GM12801 (cell line): ENCODE results near the gene SELE.

Experiments
- TF ChIP-seq, protein P1 (sequence below): IDR thresholded peaks from one replicate; pipeline ENCODE4 v1.5.1; 2011; ENCODE audit warnings: control low read depth; ENCODE audit not compliant: insufficient read length; ENCODE audit errors: extremely low read depth

Gene SELE

GRCh38 chr1:169741666-169742394 is 8.0 kb upstream of the SELE start:
- TF ChIP-seq, protein P1, sequence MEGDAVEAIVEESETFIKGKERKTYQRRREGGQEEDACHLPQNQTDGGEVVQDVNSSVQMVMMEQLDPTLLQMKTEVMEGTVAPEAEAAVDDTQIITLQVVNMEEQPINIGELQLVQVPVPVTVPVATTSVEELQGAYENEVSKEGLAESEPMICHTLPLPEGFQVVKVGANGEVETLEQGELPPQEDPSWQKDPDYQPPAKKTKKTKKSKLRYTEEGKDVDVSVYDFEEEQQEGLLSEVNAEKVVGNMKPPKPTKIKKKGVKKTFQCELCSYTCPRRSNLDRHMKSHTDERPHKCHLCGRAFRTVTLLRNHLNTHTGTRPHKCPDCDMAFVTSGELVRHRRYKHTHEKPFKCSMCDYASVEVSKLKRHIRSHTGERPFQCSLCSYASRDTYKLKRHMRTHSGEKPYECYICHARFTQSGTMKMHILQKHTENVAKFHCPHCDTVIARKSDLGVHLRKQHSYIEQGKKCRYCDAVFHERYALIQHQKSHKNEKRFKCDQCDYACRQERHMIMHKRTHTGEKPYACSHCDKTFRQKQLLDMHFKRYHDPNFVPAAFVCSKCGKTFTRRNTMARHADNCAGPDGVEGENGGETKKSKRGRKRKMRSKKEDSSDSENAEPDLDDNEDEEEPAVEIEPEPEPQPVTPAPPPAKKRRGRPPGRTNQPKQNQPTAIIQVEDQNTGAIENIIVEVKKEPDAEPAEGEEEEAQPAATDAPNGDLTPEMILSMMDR, result no peak

DNA sequence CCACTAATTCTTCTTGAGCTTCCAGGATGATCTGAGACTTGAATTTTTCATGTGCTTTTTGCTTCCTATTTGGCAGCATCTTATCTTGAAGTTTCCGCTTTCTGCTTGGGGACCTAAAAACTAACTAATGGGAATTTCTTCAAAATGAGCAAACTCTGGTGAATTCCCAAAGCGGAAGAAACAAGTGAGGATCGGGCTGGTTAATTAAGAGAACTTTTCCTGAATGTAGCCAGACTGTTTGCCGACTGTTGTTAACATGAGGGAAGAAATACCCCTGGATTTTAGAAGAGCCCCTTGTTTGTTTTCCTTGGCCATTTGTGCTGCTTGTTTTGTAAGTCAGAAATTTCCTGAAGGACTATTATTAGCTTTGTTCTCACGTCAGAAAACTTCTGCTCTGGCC is 6.1 kb upstream of the SELE start:
- TF ChIP-seq, protein P1, result no peak

DNA sequence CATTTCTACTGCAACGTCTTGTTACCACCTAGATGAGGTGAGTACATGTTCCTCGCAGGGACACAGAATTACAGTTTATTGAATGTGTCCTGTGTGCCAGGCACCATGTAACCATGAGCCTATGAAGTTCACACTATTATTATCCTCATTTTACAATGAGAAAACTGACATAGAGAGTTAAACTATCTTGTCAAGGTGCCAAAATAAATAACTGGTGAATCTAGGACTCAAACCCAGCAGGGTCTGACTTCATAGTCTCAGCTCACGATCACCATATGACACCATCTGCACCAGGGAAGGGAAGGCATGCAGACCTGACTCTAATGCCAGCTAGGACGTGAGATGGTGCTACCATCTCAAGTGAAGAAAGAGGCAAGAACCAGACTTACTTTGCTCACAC is 2.4 kb downstream of the SELE start:
- TF ChIP-seq, protein P1, result no peak

GRCh38 chr1:169729991-169730390 is 3.9 kb downstream of the SELE start:
- TF ChIP-seq, protein P1, result no peak

DNA sequence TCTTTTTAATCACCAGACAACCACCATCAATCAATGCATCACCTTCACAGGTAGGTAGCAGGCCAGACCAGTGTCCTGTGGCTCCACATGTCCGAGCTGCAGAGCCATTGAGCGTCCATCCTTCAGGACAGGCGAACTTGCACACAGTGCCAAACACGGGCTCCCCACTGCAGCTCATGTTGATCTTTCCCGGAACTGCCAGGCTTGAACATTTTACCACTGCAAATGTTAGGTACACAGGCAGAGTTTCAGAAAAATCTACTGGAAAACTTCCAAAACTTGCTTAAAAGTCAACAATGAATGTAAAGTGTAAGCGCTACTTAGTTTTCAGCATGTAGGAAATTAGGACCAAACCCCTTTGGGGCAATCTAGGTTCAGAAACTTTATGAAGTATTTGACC is 6.6 kb downstream of the SELE start:
- TF ChIP-seq, protein P1, result no peak

DNA sequence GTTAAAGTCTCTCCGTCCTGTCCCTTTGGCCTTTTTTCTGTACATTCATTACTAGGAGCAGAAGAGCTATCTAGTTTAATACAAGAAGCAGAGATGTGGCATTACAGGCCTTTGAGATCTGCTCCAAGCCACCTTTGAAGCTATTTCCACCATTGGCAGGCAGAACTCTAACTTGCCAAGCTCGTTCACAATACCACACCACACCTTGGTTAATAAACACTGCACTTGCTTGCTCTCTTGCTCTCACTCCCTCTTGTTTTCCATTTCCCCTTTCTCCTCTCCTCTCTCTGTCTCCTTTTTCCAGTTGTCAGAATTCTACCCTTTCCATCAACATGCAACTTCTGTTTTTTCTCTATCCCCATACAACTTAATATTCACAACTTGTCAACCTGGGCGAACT is 7.0 kb downstream of the SELE start:
- TF ChIP-seq, protein P1, result no peak

- TF ChIP-seq, protein P1, result no peak
Observed at GRCh38 chr1:169725930-169726329, 7.9 kb downstream of the SELE start.
